GM23248 (cell line): Measurements from ENCODE around the gene GPR137B.

Experiments used
- EZH2 ChIP-seq: fragments of 200-600 bp; sonication (generic); IDR thresholded peaks from 2 replicates; pipeline ENCODE4 v1.6.1; 2018; ENCODE audit warnings: antibody characterized with exemption, mild to moderate bottlenecking; ENCODE audit not compliant: insufficient read depth, poor library complexity, severe bottlenecking
- EZH2phosphoT487 ChIP-seq: fragments of 200-600 bp; sonication (generic); IDR thresholded peaks from 2 replicates; pipeline ENCODE4 v1.6.1; 2018; ENCODE audit warnings: antibody characterized with exemption, moderate library complexity, mild to moderate bottlenecking, low read depth; ENCODE audit not compliant: insufficient read depth

DNA sequence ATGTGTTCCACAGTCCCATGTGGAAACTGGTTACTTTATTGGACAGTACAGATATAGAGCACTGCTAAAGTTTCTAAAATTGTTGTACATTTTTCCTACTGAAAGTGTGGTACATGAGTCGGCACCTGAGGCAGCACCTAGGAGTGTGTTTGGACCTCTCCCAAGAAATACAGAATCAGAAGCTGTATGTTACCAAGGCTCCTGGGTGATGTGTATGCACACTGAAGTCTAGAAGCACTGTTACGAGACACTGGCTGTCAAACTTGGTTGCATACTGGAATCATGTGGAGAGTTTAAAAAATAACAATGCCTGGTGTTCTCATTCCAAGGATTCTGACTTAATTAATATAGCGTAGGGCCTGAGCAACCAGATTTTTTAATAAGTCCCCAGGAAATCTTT lies 92.8 kb downstream of the GPR137B start:
- no peak for TF ChIP-seq EZH2
- TF ChIP-seq EZH2phosphoT487, result no peak
